Measurements from ENCODE around the gene GOLGA6A. TPM values are rescaled to one million over a fixed set of nuclear protein-coding genes. Genes with fewer than 3 reads are reported as not detected.

The GOLGA6A gene
- total and polyA plus RNA-seq, 2 of the 8 experiments (the other 6 are each of a cell fraction or from before 2014, with no cell fraction given) = 0.80 to 1.0 TPM

DNA sequence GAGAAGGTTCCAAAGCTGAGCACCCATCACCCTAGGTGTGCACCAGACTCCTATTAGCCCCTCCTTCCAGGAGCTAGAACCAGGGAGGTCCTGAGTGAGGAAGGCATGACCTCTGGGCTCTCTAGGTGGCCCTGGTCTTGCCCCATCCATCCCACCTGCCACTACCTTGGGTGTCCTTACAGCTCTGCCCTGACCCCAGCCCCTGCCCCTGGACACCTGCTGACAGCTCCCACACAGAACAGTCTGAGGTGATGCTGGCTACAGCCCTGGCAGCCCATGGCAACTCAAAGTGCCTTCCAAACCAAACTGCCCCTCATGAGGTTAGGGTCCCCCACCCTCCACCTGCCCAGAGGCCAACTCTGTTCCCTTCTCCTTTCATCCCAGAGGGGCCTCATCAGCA, 37.2 kb downstream of the GOLGA6A start:
- Histone ChIP-seq H2AFZ (ENCODE audit: low read length) (no peak overlapping the region), H3K4me3 (ENCODE audit: extremely low read depth in 1 of 4, insufficient read depth in 2 of 4, low read depth in 3 of 4, low read length in 4 of 4) (no peak overlapping the region), H3K23ac (ENCODE audit: insufficient read length) (no peak overlapping the region), H2BK15ac (ENCODE audit: low read length) (no peak overlapping the region), H4K8ac (ENCODE audit: extremely low read depth, insufficient read depth, low read length) (no peak overlapping the region), H2BK120ac (replicated peaks; ENCODE audit: low read depth, low read length) (no peak overlapping the region), H3K4me2 (ENCODE audit: insufficient read depth in 1 of 2, low read depth in 2 of 2, low read length in 2 of 2) (no peak overlapping the region), H3K56ac (replicated peaks; ENCODE audit: insufficient read length, low read depth, low read length) (no peak overlapping the region), H3K23me2 (ENCODE audit: low read depth, low read length) (no peaks in the 10 kb centered on the region), H2BK20ac (ENCODE audit: low read length) (no peak overlapping the region), H3K9ac (replicated peaks in 1 of 4; ENCODE audit: extremely low read depth in 1 of 4, low read depth in 3 of 4, low read length in 3 of 4) (no peak overlapping the region), H3K14ac (ENCODE audit: insufficient read length) (no peak overlapping the region), H4K91ac (replicated peaks; ENCODE audit: insufficient read length, low read length) (no peak overlapping the region), H3K36me3 (ENCODE audit: control insufficient read depth in 2 of 4, insufficient read depth in 4 of 4, low read length in 3 of 4) (no peaks in the 10 kb centered on the region), H3K4me1 (replicated peaks in 1 of 4; ENCODE audit: control insufficient read depth in 3 of 4, insufficient read depth in 4 of 4, low read length in 3 of 4) (peaks cover 0 to 5% (median 3%) of the 10 kb centered on the region in 4 experiments; a peak in 5 of 7 replicates), H3K27me3 (replicated peaks in 1 of 4; ENCODE audit: control insufficient read depth in 3 of 4, extremely low read depth in 1 of 4, insufficient read depth in 3 of 4, low read length in 3 of 4) (peaks cover 0 to 2% (median 0%) of the 10 kb centered on the region in 4 experiments; a peak in 1 of 7 replicates), H2BK12ac (ENCODE audit: low read depth, low read length) (peak overlapping the region; percentile 23; the same call in 1 of the 2 replicates), H3K18ac (ENCODE audit: extremely low read depth, low read length) (no peak overlapping the region), H2BK5ac (ENCODE audit: low read depth, low read length) (no peak overlapping the region), H3K9me3 (ENCODE audit: insufficient read depth in 2 of 2, low read depth in 1 of 2, low read length in 1 of 2) (no peaks in the 10 kb centered on the region), H2AK5ac (ENCODE audit: low read depth, low read length) (no peak overlapping the region), H4K20me1 (replicated peaks in 1 of 2; ENCODE audit: control insufficient read depth in 1 of 2, insufficient read depth in 2 of 2, low read length in 2 of 2) (no peaks in the 10 kb centered on the region), H3K4ac (replicated peaks; ENCODE audit: insufficient read length, low read depth, low read length) (no peak overlapping the region), H3K79me1 (ENCODE audit: low read depth, low read length) (no peaks in the 10 kb centered on the region), H3K27ac (ENCODE audit: low read depth, low read length) (no peak overlapping the region), H3K79me2 (ENCODE audit: control insufficient read depth in 1 of 2, insufficient read depth in 2 of 2, low read length in 2 of 2) (no peaks in the 10 kb centered on the region), H4K5ac (ENCODE audit: insufficient read length, low read depth, low read length) (no peak overlapping the region)
- ChIA-PET CTCF (ENCODE audit: partially characterized antibody) (interaction anchor here (1.0 to 10.4 kb wide), 14 partner anchors 9 to 315 kb away, joined by 3 to 125 read pairs (median 4); partner anchors contain the start of genes PML, STOML1 and TBC1D21), POLR2A (ENCODE audit: partially characterized antibody) (no interaction called here)
- FAIRE-seq (no peak), DNase-seq (ENCODE audit: low read depth in 1 of 2, low spot score in 2 of 2) (no peak)
- TF ChIP-seq CBX8 (IDR thresholded peaks at IDR 0.05; ENCODE audit: borderline replicate concordance, low read depth, low read length) (no peak), TBP (IDR thresholded peaks at IDR 0.05; ENCODE audit: low read depth, low read length) (no peak), POLR2A (IDR thresholded peaks at IDR 0.05; ENCODE audit: control extremely low read depth in 1 of 2, low read depth in 2 of 2, low read length in 2 of 2) (no peak), MAFK (IDR thresholded peaks at IDR 0.05; ENCODE audit: low read depth, low read length) (no peak), RFX5 (IDR thresholded peaks at IDR 0.05; ENCODE audit: borderline replicate concordance, low read depth, low read length) (no peak), SIN3A (conservative IDR thresholded peaks at IDR 0.05 in 1 of 2, IDR thresholded peaks at IDR 0.05 in 1 of 2; ENCODE audit: low read depth in 1 of 2, low read length in 2 of 2) (no peak)

All from H1 (cell line).